Measurements from ENCODE around the gene THBS4. TPM values are rescaled to one million over a fixed set of nuclear protein-coding genes. Genes with fewer than 3 reads are reported as not detected.

THBS4 gene
- total and polyA plus RNA-seq, 9 of the 15 experiments (the other 6 are each of a cell fraction or from before 2014, with no cell fraction given), result 0.07 to 0.08 TPM; not detected in 7

DNA sequence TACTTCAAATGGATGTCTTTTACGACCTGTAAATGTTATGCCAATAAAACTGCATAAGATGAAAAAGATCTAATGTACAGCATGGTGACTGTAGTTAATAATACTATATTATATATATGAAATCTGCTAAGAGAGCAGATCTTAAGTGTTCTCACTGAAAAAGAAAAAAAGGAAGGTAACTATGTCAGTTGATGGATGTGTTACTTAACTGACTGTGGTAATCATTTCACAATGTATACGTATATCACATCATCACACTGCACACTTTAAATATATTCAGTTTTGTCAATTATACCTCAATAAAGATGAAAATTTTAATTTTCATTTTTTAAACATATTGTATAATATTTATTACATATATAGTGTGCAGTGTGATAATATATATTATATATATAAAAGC lies 31.9 kb downstream of the THBS4 start:
- no peaks in the 10 kb centered on the region for H3K9me3 ChIP-seq (replicated peaks; ENCODE audit: control insufficient read depth, insufficient read depth, low read depth, low read length)
- POLR2A ChIA-PET, result no interaction called here
- H3K79me2 ChIP-seq (ENCODE audit: control insufficient read depth, insufficient read depth, low read length), result no peaks in the 10 kb centered on the region
- TF ChIP-seq C11orf30 (IDR thresholded peaks at IDR 0.05; ENCODE audit: low read depth) (no peak), GTF3C2 (IDR thresholded peaks at IDR 0.05; ENCODE audit: borderline replicate concordance, extremely low read depth, insufficient read length) (no peak), ZNF280B (CRISPR knock-in tag; IDR thresholded peaks at IDR 0.05) (no peak), FOS (IDR thresholded peaks at IDR 0.05; ENCODE audit: extremely low read depth, insufficient read length) (no peak), PML (IDR thresholded peaks at IDR 0.05; ENCODE audit: low read length) (no peak), PPARD (CRISPR knock-in tag; IDR thresholded peaks at IDR 0.05) (no peak), ZNF407 (IDR thresholded peaks at IDR 0.05; ENCODE audit: low read depth) (no peak), KDM1A (IDR thresholded peaks at IDR 0.05) (no peak), ZNF507 (tag; conservative IDR thresholded peaks at IDR 0.05) (no peak), SRSF3 (IDR thresholded peaks at IDR 0.05; ENCODE audit: insufficient read depth, low read length) (no peak), RB1 (IDR thresholded peaks at IDR 0.05; ENCODE audit: low read depth) (no peak), KLF16 (IDR thresholded peaks at IDR 0.05) (no peak)

More for the DNA sequence above, 31.9 kb downstream of the THBS4 start:
- H3K4me3 ChIP-seq, result no peak overlapping the region
- no peaks in the 10 kb centered on the region for H4K20me1 ChIP-seq (replicated peaks; ENCODE audit: control insufficient read depth, insufficient read depth, low read length)
- H2AFZ ChIP-seq (ENCODE audit: low read depth, low read length), result no peak overlapping the region
- ATAC-seq (no peak), DNase-seq (ENCODE audit: extremely low read depth in 1 of 4, low spot score in 3 of 4) (no peak), FAIRE-seq (no peak)
- H3K27me3 ChIP-seq (ENCODE audit: control insufficient read depth in 2 of 2, insufficient read depth in 2 of 2, low read length in 2 of 2), result peaks cover 11 to 39% of the 10 kb centered on the region in 2 experiments
- WGBS (ENCODE audit: insufficient coverage, low coverage, missing lambda C conversion rate), result 9% methylated on average over 2 of the region's 2 CpGs
- no peaks in the 10 kb centered on the region for H3K36me3 ChIP-seq (ENCODE audit: control insufficient read depth, insufficient read depth, low read length)
- H3K27ac ChIP-seq (ENCODE audit: extremely low read depth, low read depth, low read length), result no peak overlapping the region
- in situ Hi-C loops (cut with MboI) (no loop called here), intact Hi-C loops (cut with micrococcal nuclease) (no loop called here)
- CTCF ChIA-PET (ENCODE audit: low intra/inter-chr PET ratio), result no interaction called here
- no peak overlapping the region for H3K4me2 ChIP-seq (ENCODE audit: insufficient read depth, low read length)
- BruUV-seq (replicated peaks), result no TSS peak
- H3K9ac ChIP-seq (ENCODE audit: insufficient read depth in 1 of 2, low read depth in 2 of 2, low read length in 2 of 2), result no peak overlapping the region
- H3K9me1 ChIP-seq (ENCODE audit: control insufficient read depth, insufficient read depth, low read length), result no peaks in the 10 kb centered on the region
- H3K4me1 ChIP-seq (replicated peaks in 1 of 2; ENCODE audit: control insufficient read depth in 2 of 2, insufficient read depth in 2 of 2, low read length in 2 of 2), result no peaks in the 10 kb centered on the region
